Stimulated activated CD8-positive, alpha-beta memory T cell treated with anti-CD3 and anti-CD28 coated beads, Interleukin-2, amount 100 ng/mL, for 1 hour (primary cell): ENCODE results near the gene CFD.
A peak's percentile ranks its signal among the peaks of the same experiment; 100 is the strongest.
"Not testable (repeated sequence)": the region's sequence is repeated elsewhere in the genome, so short reads cannot be mapped to it uniquely, and the experiment has no call there.

Experiments
- DNase-seq, 2 donors: peaks; one replicate each; pipeline ENCODE4 v3.0.0-alpha.2; 2020; ENCODE audit warnings: low read depth in 2 of 2

Gene CFD

DNA sequence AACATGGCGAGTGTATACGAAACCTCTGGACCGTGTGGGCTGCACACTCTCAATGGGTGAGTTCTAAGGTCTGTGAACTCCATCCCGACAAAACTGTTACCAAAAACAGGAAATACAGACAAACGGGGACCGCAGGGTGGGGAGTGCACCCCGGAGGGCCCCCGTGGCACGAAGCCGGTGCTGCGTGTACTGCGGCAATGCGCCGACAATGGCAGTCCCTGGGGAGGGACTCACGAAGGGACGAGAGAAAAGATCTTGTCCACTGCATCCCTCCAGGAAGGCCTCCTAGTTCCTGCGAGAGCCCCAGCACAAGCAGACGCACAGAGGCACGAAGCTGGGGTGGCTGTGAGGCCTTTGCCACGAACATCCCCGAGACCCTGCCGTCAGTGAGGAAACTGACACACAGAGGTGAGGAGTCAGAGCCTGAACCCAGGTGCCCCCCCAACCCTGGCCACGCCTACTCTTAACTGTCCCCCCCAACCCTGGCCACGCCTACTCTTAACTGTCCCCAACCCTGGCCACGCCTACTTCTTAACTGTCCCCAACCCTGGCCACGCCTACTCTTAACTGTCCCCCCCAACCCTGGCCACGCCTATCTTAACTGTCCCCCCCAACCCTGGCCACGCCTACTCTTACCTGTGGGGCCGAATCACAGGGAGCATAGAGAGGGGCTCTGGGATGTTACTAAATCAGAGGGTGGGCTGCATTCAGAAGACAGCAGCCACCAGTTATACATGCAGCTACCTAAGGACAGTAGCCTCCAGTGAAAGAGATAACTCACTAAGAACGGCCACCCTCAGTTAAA is 29.3 kb downstream of the CFD start:
- peak; percentile 24 to 45 for DNase-seq

DNA sequence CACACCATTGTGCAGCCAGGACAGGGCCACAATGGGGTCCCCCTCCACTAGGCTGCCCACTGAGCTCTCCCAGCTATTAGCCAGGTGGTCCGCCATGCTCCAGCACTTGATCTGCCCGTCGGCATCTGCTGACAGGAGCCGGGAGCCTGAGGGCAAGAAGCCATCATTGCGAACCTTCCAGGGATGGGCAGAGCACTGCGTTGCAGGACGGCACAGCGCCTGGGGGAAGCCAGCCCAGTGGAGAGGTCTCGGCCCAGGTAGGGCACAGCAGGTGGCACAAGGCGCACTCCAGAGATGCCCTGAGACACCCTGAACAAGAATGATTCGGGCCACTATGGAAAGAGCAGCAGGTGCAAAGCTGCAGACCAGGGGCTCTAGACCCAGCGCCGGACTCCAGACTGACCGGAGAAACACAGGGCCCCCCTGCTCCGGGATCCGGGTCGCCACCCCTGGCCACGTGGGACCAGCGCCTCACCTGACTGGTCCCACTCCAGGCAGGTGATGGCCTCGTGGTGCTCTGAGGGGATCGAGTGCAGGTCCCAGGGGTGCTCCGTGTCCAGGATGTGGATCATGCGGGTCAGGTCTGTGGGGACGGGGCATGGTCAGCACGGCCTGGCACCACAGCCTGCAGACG is 30.3 kb downstream of the CFD start:
- no peak for DNase-seq

DNA sequence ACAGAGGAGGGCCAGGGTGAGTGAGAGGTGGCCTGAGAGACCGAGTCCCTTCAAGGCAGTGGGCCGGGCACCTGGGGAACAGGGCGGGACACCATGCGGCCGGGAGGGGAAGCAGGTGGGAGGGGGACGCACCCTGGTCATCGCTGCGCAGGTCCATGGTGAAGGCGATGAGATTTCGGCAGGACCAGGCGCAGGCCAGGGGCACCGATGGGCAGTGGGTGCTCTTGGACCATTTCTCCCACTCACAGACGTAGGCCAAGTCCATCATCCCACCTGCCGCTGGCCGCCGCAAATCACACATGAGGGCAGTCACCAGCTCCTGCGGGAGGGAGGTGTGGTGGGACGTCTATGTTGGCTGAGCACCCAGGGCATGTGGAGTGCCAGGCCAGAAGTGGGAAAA is 31.4 kb downstream of the CFD start:
- DNase-seq = no peak

DNA sequence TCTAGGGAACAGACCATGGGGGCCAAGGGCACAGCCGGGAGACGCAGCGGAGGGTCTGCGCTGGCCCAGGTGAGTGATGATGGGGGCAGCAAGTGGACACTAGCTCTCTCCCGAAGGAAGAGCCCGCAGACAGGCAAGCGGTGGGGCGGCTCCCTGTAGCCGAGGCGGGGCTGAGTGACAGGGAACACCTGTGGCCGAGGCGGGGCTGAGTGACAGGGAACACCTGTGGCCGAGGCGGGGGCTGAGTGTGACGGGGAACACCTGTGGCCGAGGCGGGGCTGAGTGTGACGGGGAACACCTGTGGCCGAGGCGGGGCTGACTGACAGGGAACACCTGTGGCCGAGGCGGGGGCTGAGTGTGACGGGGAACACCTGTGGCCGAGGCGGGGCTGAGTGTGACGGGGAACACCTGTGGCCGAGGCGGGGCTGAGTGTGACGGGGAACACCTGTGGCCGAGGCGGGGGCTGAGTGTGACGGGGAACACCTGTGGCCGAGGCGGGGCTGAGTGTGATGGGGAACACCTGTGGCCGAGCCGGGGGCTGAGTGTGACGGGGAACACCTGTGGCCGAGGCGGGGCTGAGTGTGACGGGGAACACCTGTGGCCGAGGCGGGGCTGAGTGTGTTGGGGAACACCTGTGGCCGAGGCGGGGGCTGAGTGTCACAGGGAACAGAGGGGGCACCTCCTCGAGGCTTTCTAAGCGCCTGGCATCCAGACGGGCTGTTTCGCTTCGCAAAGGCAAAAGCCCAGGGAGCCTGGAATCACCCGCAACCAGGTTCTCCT is 32.1 kb downstream of the CFD start:
- DNase-seq = not testable (repeated sequence)

DNA sequence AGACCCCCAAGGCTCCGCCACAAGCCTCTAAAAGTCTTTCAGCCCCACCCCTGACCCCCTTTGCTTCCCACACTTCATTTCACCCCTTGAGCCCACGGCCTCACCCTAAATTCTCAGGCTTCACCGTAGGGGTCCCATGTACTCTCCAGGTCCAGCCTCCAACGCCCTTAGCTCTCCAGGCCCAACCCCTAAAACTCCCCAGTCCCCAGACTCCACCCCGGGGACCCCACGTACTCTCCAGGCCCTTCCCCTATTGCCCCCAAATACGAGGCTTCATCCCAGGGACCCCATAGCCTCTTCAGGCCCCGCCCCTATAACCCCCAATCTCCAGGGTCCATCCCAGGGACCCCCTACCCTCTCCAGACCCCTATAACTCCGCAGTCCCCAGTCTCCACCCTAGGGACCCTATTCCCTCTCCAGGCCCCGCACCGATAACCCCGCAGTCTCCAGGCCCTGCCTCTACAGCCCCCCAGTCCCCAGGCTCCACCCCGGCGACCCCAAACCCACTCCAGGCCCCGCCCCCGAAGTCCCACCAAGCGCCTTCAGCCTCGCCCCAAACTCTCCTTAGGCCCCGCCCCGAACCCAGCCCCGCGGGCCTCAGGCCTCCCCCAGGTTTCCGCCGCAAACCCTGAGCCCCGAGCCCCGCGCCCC is 32.9 kb downstream of the CFD start:
- no peak for DNase-seq

DNA sequence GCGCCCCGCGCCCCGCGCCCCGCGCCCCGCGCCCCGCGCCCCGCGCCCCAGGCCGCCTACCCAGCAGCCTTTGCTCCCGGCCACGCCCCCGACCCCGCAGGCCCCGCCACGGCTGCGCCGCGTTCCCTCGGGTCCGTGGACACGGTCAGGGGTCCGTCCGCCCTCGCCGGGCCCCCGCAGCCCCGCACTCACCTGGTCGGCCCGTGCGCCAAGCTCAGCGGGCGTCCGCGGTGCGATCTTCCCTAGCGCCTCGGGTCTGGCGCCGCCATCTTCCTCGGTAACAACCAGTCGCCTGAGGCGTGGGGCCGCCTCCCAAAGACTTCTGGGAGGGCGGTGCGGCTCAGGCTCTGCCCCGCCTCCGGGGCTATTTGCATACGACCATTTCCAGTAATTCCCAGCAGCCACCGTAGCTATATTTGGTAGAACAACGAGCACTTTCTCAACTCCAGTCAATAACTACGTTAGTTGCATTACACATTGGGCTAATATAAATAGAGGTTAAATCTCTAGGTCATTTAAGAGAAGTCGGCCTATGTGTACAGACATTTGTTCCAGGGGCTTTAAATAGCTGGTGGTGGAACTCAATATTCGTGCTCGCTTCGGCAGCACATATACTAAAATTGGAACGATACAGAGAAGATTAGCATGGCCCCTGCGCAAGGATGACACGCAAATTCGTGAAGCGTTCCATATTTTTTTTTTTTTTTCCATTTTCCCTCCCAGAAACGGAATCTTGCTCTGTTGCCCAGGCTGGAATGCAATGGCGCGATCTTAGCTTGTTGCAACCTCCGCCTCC is 33.6 kb downstream of the CFD start, which contains the start of the genes MED16 and RNU6-9:
MED16 (minus strand) TSS at position 294 of the 796 bp plus-strand sequence. CDS start 2,056 bp downstream, outside the sequence.
RNU6-9 (plus strand) TSS at position 591 of the 796 bp plus-strand sequence.
- peak; percentile 74 to 81 for DNase-seq

DNA sequence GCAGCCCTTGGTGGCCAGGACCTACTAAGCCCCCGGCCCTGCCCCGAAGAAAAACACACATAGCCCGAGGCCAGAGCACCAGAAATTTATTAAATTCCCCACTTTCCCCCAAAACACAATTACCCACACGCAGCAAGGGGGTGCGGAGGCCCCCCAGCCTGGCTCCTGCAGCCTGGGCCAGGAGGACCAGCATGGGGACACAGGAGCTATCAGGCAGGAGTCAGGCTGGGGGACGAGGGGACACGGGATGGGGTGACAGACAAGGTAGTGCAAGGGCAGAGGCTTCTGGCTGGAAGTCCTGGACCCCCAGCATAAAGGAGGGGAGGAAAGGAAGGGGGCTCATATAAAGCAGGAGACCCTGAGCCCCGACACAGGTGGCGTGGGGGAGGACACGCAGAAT is 37.0 kb downstream of the CFD start:
- no peak for DNase-seq

DNA sequence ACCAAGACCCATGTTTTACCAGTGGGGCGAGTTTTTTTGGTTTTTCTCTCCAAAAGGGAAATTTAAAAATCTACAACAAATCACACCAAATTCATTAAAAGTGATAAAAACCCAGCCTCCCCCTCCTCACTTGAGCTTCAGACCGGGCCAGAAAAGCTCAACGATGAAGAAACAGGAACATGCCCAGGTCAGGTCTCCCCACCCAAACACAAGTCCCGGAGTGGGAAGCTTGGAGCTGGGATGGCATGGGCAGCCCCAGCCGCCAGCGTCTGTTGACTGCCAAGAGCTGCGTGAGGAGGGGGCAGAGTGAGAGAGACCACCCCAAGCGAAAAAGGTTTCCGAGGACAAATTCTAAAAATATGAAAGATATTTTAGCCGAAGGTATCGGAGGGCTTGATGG is 37.5 kb downstream of the CFD start:
- DNase-seq = no peak

DNA sequence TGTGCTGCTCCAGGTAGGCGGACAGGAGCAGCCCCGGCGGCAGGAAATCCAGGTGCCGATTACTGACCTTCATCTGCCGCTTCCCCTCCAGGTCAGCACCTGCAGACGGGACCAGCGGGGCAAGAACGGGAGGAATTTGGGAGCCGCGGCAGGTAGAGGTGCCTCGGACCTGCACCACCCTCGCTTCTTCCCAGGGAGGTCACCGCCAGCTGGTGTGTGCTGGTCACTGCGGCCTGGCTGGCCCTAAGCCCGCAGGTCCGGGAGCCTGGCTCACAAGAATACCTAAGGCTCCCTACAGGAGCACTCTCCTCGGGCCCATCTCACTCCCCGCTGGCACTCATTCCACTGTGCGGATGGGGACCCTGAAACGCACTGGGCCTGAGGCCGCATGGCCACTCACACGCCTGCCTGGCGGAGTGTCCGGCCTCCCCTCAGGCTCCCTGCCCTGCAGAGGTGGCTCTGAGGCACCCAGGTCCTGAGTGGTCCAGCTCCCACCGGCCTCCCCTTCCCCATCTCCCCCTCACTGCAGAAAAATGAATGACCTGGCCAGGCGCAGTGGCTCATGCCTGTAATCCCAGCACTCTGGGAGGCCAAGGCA is 38.1 kb downstream of the CFD start:
- DNase-seq = no peak

DNA sequence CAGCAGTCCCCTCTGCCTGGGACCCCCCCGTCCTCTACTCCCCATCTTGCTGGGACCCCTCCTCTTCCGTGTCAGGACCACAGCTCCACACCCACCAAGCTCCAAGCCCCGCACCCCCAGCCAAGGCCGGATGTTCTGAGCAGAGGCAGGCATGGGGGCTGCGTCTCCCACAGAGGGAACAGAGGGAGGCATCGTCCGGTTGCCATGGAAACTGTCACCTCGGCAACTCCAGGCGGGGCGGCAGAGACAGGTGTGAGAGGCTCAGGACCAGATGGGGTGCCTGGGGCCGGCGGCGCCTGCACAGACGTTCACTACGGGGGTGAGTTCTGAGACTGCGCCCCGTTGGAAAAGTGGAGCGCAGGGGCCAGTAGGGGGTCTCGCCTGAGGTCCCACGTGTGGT is 39.2 kb downstream of the CFD start:
- no peak for DNase-seq

DNA sequence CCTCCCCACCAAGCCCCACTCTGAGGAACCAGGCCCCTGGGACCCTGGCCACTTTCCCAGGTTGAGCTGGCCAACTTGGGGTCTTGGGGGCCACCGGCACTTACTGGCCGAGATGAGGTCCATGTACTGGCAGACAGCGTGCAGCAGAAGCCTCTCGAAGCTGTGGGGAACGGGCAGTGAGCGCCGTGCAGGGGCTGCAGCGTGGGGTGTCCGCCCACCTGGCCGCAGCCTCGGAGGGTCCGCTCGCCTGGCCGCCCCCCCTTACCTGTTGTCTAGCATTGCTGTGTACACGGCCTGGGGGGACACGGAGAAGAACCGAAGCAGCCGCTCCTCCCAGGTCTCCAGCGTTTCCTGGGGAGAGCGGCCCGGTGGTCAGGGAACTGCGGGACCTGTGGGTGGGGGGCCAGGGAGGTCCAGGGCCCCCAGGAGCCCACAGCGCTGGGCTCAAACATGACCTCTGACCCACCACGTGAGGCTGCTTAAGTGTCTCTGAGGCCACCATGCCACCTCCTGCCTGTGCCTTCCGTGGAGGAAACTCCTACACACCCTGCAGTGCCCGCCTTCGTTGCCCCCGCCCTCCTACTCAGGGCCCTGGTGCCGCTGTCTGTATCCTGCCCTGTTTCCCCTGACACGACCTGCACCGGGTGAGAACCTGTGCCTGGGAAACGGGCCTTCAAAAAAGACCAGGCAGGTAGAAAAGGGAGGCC is 40.0 kb downstream of the CFD start:
- no peak for DNase-seq

DNA sequence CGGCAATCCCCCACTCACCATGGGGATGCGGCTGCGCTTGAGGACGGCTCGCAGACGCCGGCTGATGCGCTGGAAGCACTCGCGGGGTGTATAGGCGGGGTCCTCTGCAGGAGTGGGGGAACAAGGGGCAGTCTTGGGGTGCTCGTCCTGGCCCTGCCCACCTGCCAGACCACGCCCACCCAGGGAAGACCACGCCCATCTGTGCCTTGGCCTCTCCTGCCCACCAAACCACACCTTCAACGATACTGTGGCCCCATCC is 40.5 kb downstream of the CFD start:
- no peak for DNase-seq

DNA sequence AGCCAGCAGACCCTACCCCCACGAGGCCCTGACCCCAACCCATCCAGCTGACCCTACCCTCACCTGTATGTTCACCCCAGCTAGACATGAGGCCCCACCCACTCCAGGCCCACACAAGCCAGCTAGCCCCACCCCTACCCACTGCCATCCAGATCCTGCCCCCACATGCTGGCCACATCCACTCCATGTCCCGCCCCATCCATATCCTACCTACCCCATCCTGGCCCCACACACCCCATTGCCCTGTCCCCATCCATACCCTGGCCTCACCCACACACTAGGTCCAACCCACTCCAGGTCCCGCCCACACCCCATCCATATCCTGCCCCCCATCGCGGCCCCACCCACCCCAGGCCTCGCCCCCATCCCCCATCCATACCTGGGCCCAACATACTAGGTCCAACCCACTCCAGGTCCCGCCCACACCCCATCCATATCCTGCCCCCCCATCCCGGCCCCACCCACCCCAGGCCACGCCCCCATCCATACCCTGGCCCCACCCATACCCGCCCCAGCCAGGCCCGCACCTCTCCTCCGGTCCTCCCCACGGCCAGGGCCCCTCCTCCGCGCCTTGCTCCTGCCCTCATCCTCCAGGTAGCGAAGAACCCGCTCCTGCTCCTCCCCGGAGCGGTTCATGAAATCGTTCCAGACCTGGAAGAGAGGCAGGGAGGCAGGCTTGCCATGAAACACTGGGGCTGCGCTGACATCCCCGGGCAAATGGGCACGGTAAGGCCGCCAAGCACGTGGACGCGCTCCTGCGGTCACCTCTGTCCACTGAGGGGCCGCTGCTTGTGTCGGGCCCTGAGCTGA is 41.0 kb downstream of the CFD start:
- no peak for DNase-seq

DNA sequence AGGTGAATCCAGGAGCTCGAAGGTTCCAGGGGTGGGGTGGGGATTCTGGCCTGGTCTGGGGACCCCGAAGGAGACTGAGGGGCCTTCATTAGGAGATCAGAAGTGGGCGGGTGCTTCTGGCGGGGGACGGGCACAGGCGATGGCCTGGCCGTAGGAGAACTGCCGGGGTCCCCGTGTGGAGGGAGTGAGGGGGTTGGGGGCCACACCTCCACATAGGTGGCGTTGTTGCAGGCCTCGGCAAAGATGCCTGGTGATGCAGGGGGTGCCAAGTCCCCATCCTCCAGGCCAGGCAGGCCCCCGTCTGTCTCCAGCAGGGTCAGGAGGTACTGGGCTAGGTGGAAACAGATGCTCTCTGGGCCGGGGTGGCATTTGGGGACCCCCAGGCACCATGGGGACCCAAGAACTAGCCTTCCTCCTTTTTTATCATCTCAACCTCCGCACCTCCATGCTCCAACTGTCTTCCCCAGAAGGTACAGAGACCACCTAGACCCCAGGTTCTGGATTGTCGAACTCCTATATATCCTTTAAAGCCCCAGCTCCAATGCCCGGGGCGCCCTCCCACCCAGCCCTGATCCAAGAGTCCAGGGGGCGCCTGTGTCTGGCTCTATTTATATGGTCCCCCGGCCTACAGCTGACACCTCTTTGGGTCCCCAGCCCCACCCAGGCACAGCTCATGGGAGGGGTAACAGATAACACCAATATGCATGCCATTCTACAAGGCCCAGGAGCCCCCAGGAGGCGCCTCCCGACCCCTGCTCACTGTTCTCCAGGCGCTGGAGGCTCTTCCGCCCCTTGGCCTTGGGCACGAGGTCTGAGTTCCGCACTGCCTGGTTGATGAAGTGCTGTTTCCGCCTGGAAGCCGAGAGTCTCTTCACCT is 42.0 kb downstream of the CFD start:
- no peak for DNase-seq

DNA sequence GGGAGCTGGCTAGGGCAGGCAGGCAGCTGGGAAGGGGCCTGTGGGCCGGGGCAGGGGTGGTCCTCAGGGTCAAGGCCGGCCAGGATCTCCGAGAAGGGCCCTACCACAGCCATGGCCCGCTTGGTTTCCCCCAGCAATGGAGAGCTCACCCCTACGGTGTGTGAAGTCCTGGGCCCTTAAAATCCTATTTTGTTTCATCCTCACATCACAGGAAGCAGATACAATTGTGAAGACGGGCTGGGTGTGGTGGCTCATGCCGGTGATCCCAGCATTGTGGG is 42.6 kb downstream of the CFD start:
- no peak for DNase-seq

DNA sequence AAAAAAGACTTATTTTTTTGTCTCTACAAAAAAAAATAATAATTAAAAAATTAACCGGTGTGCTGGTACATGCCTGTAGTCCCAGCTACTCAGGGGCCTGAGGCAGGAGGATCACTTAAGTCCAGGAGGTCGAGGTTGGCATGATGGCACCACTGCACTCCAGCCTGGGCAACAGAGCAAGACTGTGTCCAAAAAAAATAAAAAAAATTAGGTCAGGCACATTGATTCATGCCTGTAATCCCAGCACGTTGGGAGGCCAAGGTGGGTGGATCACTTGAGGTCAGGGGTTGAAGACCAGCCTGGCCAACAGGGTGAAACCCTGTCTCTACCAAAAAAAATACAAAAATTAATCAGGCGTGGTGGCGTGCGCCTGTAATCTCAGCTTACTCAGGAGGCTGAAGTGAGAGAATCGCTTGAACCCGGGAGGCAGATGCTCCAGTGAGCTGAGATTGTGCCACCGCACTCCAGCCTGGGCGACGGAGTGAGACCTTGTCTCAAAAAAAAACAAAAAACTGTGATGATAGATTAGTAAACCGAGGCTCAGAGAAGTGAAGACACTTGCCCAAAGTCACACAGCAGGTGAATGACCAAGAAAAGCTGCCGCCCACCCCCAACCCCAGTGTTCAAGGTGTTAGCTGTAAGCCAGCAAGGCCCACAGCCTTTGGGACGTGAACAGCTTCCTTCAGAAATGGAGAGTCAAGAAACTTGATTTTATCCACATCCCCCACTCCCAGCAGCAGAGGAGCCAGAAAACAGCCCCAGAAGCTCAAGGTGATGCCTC is 43.2 kb downstream of the CFD start:
- no peak for DNase-seq

DNA sequence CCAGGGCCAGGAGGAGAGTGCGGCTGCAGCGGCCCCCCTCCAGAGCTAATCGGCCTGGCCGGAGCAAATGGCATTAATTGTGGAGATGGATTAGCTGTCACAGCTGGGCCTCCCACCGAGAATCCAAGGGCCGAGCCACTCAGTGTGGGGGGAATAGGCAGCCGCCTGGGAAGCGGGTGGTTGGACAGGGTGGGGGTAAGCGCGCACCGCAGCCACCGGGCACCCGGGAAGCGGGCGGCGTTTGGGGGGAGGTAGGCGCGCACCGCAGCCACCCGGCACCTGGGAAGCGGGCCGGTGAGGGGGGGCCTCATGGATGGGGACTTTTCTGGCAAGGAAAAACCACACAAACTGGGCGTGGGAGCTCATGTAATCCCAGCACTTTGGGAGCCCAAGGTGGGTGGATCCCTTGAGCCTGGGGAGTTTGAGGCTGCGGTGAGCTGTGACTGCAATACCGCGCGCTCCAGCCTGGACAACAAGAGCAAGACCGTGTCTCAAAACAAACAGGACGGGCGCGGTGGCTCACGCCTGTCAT is 43.9 kb downstream of the CFD start:
- no peak for DNase-seq

DNA sequence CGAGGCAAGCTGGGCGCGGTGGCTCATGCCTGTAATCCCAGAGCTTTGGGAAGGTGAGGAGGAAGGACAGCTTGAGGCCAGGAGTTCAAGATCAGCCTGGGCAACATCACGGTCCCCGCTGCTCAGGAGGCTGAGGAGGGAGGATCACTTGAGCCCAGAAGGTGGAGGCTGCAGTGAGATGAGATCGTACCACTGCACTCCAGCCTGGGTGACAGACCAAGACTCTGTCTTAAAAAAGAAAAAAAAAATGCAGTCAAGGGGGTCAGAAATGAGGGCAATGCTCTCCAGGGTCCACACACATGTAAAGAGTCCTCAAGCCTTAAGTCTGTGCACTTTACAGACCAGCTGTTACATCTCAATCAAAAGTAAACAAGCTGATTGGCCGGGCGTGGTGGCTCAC is 45.1 kb downstream of the CFD start:
- DNase-seq = no peak
